HG03159 (cell line): ENCODE measurements around the gene PLCB3.

ENCODE experiments used
- ATAC-seq: cut with Tn5 transposase; IDR thresholded peaks from one replicate; pipeline ENCODE4 v1.9.1; 2021; ENCODE audit warnings: mild to moderate bottlenecking, moderate library complexity; ENCODE audit not compliant: unreplicated experiment

The PLCB3 gene

DNA sequence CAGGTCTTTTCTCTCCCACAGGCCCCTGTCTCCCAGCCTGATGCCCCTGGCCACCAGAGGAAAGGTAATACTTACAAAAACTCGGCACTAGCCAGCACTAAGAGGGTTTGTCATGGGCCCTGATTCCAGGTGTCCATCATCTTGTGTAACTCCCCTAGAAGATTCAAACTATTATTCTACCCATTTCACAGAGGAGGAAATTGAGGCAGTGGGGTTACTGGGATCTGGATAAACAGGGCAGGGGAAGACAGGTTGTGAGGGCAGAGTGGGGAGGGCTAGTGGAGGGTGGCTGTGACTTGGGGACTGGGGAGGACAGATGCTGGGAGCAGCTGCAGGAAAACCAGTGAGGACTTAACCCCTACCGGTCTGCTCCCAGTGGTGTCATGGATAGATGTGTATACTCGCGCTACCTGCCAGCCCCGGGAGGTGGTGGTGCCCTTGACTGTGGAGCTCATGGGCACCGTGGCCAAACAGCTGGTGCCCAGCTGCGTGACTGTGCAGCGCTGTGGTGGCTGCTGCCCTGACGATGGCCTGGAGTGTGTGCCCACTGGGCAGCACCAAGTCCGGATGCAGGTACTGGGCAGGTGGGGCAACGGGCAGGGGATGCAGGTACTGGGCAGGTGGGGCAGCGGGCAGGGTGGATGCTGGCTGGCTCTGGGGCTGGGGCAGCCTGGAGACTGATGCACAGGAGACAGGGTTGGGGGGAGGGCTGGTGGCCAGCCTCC lies 15.7 kb upstream of the PLCB3 start:
- no peak for ATAC-seq

DNA sequence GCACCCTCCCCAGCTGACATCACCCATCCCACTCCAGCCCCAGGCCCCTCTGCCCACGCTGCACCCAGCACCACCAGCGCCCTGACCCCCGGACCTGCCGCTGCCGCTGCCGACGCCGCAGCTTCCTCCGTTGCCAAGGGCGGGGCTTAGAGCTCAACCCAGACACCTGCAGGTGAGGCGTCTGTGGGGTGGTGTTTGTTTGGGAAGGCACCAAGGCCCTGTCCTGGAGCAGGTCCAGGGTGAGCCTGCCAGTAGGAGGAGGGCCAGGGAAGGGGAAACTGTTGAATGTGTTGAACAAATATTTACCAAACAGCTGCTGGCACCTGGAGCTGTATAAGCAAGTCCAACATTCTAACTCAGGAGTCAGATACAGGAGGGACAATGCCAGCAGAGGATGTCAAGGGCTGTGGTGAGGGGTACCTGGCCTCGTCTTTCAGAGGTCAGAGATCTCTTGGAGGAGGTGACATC lies 13.8 kb upstream of the PLCB3 start:
- ATAC-seq = no peak

DNA sequence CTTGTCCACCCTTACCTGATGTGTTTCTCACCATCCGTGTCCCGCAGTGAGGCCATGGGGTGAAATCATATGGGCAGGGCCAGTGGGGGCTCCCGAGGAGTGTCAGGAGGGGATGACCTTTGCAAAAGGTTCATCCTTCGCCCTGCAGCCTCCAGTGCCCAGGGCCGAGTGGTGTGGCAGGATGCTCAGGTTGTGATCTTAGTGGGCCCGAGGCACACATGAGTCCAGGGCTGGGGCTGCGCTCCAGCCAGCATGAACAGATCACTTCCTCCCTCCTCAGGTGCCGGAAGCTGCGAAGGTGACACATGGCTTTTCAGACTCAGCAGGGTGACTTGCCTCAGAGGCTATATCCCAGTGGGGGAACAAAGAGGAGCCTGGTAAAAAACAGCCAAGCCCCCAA lies 13.3 kb upstream of the PLCB3 start:
- ATAC-seq = no peak

DNA sequence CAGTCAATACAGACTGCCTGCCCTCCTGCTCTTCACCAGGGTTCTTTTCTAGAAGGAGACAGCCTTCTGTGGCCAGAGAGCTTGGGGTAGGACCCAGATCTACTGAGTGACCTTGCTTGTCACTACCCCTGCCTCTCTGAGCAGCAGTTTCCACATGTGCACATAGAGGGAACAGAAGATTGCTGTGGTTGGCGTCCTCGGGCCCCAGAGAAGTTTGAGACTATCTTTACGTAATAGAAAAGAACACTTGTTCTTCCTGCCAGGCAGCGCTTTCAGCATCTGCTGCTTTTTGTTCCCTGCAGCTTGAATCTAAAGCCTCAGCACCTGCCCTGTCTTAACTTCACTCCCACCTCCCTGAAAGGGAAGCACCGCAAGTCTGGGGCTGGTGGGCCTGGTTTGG lies 12.3 kb upstream of the PLCB3 start:
- ATAC-seq = no peak

DNA sequence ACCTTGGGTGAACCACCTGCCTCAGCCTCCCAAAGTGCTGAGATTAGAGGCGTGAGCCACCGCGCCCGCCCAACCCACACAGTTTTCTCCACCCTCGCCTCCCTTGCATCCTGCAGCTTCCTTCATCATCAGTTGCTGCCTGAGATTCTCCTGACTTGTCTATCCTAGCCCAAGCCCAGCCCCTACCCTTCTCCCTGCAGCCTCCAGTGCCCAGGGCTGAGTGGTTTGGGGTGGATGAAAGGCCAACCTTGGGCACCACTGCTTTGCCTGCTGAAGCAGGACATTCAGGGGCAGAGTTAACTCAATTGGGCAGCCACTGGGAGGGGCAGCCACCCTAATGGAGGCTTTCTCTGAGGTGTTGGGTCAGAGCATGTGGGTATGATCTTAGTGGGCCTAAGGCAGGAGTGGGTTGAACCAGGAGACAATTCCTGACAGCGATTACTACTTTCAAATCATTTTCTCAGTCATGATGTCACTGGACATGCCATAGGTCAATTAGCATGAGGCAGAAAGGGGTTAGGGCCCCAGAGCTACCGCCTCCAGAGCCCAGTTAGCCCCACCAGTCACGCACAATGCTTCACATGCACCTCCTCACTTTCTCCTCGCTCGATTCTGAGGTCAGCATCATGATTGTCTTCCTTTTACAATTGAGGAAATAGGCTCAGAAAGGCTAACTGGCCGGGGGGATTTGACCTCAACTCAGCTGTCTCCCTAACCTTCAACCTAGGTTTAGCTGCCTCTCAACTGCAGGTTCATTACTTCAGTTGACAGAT lies 11.5 kb upstream of the PLCB3 start:
- peak; percentile 7 for ATAC-seq

DNA sequence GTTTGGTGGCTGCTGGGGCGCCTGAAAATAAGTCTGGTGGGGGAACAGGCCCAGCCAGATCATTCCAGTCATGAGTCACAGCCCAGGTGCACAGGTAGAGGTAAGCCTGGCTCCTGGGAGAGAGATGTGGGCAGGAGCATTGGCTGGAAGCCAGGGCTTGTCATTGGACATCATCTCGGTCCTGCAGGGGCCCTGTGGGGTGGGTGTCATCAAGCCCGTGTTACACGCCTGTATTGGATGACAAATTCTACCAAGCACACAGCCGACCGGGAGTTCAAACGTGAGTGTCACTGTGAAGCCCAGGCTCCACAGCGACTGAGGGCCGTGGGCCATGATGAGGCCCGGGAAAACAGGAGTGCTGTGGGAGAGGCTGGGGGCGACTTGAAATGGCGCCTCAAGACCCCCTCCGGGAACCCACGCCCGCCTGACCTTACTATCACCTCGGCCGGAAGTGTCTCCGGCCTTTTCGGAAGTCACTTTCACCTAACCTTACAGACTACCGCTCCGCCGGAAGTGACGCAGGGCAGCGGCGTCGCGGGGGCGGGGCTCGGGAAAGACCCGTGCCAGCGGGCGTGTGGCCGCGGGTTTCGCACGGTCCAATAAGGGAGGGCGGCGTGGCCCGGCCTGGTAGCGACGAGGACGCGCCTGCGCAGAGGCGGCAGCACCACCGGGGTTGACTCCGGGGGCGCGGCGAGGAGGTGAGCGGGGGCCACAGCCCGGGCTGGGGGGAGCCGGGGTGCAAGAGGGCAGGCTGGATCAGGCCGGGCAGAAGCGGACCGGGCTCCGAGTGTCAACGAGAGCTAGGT lies 10.7 kb upstream of the PLCB3 start, which contains the start of gene FKBP2:
FKBP2 (plus strand) TSS at position 661 of the 806 bp plus-strand sequence. CDS start 1,293 bp downstream, outside the sequence.
- ATAC-seq = peak; percentile 38

DNA sequence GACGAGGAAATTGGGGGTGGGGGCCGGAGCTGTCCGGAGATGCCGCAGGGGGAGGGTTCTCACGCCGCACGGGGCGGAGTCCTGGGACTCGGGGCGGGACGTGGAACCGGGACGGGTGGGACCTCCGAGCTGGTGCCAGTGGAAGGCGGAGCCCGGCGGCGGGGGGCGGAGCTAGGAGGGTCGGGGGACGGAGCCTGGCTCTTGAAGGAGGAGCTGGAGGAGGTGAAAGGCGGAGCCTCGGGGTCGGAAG lies 10.2 kb upstream of the PLCB3 start:
- peak; percentile 56 for ATAC-seq

DNA sequence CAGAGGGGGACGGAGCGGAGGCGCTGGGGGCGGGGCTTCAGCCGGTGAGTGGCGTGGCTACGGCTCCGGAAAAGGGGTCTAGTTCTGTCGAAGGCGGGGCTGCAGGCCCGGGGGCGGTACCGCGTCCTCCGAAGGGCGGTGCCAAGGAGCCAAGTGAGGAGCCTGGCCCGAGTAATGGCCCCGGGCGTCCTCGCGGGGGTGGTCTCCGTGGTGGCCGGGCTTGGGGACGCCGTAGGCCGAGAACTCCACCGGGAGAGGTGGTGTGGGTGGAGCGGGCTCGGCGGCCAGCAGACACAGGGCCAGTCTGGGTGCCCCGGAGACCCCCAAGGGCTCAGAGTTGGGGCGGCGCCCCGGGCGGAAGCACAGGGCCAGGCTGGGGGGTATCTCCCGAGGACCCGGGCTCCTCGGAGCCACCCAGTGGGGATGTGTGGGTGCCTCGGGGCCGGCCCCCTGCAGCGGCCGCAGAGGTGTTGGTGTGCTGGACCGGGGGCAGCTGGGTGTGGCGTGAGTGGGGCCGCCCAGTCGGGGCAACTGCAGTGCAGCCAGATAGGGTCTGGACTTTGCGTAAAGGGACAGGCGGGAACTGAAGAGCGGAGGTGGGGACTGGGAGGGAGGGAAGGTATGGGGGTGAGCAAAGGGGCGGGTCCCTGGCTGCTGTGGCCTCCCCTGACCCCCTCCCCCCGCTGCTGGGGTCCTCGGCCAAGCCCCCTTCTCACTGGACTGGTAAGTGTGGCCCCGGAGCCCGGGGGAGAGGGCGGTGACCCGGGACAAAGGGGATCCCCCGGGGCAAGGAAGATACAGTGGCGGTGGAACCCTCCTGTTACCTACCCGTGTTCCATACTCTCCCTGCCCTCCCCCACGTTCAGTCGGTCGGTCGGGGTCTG lies 9.6 kb upstream of the PLCB3 start:
- peak; percentile 57 for ATAC-seq

DNA sequence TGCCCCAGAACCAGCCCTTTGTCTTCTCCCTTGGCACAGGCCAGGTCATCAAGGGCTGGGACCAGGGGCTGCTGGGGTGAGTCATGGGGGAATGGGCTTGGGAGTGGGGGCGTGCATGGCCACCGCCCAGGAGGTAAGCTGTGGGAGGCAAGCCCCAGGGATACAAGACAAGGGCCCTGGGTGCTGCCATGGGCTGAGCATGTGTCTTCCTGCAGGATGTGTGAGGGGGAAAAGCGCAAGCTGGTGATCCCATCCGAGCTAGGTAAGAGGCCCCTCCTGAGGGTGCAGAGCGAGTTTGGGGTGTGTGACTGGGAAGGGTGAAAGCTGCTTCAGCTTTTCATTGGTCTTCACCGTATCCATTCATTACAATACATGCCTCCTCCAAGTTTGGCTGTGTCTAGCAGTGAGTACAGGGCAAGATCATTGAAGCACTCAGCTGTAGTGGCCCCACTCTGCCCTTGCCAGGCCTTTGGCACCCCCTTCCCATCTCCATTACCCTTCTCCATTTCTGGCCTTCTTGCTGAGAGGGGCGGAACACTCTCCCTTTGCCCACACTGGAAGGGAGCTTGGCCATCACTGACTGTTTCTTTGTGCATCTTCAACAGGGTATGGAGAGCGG lies 8.0 kb upstream of the PLCB3 start:
- no peak for ATAC-seq

DNA sequence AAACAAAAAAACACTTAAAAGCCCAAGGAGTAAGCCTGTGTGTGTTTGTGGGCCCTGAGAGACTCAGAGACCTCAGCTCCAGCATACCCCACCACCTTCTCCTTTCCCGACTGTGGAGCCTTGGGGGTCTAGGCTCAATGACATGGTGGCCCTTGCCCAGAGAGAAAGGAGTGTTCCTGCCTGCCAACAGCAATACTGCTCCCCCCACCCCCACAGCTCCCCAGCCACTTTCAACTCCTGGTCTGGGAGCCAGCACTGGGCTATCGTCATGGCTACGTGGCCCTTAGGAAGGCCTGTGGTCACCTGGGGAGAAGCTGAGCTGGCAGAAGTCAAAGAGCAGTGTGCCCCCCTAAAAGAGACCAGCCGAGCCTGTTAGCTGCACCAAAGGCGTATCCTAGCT lies 7.2 kb upstream of the PLCB3 start:
- ATAC-seq = no peak

DNA sequence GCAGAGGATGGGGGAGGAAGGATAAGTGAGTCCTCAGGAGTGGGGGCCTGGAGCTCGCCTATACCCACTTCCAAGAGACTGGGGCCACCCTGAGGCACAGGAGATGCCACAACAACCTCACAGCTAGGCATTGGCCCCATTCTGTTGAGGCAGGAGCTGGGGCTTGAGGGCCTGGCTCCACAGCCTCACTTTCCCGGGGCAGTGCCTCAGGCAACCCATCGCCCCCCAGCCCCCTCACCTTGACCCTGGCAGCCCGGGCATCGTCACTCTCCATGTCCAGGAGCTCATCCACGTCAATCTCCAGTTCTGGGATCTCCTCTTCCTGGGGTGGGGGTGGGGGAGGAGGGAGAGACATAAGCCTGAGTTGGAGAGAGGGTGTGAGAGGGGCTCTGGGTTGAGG lies 6.4 kb upstream of the PLCB3 start:
- no peak for ATAC-seq

DNA sequence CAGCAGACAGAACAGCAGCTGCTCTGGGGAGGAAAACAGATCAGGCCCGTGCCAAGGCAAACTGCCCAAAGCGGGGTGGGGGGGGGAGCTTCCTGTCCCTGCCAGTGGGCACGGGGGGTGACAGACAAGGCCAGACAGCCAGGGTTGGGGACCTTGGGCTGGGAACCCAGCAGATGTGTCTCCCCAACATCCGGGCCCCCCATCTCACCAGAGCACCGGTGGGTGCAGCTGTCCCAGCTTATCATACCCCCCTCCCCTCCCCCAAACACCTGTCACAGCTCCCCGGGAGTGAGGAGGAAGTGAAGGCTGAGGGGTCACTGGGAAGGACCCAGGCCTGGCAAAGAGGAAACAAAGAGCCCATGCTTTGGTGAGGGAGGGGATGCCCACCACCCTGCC lies 5.9 kb upstream of the PLCB3 start:
- no peak for ATAC-seq

DNA sequence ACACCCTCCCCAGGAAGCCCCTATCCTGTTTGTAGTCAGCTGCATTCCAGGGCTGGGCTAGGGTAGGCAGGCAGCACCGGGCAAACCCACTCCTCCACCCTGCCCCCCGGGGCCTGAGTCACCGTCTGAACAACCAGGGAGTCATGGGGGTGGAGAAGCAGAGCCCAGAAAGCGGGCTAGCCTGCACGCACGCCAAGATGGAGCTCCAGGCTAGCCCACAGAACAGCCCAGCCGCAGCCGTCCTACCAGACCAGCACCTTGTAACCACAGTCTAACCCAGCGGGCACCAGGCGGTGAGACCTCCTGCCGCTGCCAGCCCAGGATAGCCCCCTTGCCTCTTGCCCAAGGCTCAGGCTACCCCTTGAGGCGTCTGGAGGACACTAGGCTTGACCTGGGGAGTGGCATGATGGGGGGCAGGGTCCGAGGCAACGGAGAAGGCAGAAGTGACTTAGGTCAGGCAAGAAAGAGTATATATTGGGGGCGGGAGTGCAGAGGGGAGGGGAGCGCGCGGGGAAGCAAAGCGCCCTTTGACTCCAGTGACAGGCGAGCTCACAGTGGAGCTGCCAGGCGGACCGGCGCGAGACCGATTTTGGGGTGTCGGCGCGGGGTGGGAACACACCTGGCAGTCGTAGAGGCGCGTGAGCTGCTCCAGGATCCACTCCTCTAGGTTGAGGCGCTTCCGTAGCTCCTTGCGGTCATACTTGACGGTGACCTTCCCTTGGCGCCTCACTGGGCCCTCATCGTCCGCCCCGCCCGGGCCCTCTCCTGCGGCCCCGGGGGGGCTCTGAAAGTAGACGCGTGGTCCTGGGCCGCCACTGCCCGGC lies 5.3 kb upstream of the PLCB3 start:
- no peak for ATAC-seq

DNA sequence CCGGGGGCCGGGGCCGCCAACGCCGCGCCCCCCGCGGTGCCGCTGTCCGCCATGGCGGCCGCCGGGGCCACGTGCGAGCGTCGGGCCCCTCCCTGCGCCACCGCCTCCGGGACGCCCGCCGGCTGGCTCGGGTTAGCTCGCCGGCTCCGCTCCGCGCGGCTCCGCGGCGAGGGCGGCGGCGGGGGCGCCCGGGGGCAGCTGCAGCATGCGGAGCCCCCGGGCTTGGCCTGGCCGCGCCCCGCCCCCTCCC lies 4.8 kb upstream of the PLCB3 start:
- peak; percentile 12 for ATAC-seq

DNA sequence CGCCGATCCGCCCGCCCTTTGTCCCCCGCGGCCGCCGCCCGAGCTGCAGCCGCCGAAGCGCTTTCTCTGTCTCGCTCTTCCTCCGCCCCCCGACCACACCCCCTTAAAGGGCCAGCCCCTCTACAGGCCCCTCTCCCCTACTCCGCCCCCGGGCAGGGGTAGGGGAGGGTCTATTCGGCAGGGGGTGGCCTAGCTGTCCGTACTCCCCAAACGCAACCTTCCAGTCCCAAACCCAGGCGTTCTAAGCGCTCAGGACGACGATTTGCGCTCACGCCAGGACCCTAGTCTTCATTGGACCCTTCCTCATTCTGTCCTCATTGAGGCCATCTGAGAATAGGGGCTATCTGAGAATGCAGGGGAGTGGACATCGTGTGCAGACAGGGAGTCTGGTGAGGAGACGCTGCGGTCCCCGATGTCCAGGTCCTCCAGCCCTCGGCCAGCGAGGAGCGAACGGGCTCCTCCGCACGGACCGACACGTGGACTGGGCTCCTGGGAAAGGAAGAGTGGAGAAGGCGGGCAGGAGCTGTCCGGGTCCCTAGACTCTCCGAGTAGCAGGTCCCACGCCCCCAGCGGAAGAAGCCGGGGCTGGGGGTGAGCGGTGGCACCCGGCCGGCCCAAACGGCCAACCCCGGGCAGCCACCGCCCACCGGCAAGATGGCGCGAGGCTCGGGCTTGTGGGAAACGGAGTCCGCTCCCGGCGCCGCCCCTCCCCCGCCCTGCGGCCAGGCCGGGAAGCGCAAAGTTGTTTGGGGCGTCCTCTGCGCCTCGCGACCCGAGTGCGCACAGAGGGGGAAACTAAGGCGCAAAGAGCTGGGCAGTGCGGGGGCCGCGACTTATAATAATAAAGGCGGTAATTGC lies 4.2 kb upstream of the PLCB3 start, which contains the start of gene PPP1R14B:
PPP1R14B (minus strand) TSS at position 73 of the 858 bp plus-strand sequence. CDS start 270 bp downstream, outside the sequence.
- ATAC-seq = peak; percentile 42

DNA sequence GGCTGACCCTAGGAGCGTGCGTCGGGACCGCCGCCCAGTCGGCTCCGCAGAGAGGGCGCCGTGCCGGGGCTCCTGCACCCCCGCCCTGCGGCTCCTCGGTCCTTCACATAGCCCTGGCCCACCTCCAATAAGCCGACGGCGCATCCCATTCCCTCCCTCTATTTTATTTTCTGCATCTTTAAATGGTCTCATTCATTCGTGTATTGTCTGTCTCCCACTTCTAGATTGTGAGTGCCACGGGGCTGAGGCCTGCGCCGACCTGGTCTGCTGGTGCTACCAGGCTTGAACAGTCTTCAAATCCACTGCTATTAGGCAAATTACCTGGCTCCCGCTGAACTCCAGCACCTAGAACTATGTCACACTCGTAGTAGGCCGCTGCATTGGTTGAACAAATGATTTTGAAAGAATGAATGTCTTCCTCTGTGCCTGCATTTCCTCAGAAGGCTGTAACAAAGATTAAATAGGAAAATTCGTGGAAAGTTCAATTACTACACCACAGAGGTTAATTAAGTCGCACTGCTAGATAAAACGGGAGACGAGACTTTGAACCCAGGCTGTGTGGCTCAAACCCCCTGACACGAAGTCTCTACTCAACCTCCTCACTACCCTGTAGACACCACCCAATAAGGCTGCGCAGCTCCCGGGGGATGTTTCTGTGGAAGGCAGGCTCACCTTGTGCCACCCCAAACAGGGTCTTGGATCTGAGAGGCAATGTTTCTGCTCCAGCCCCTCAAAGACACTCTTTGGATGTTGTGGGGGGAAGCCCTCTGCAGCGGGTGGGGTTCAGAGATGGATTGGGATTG lies 3.4 kb upstream of the PLCB3 start:
- no peak for ATAC-seq

DNA sequence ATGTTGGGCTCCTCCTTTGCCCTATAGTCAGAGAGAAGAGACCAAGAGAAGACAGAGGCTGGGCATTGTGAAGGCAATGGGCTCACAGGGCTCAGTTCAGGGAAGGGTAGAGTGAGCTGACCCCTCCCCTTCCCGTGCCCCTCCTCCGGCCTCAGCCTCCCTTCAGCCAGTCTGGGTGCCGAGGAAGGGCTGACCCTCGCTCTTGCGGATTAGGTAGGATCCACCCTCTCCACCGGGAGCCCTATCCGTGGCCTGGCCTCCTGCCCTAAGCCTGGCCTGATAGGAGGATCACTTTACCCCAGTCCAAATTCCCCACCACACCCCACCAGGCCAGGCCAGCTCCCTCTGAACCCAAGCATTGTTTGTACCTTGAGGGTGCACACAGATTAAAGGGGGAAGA lies 2.8 kb upstream of the PLCB3 start:
- no peak for ATAC-seq

DNA sequence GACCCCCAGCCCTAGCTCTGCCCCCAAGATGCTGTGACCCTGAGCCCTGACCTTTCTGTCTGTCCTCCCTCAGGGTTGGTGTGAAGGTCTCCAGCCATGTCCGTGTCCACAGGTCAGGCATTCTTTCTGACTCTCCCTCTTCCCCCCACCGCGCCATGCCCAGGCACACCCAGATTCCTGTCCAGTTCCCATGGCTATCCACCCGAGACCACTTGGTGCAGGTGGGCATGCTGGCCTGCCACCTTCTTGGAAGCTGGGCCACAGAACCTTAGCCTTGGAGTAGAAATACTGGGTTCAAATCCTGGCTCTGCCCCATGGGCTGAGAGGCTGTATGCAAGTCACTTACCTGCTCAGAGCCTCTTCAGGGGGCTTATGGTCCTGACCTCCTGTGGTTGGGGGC lies 2.3 kb upstream of the PLCB3 start:
- no peak for ATAC-seq
